ENCODE measurements around the gene APEX2.

DNA sequence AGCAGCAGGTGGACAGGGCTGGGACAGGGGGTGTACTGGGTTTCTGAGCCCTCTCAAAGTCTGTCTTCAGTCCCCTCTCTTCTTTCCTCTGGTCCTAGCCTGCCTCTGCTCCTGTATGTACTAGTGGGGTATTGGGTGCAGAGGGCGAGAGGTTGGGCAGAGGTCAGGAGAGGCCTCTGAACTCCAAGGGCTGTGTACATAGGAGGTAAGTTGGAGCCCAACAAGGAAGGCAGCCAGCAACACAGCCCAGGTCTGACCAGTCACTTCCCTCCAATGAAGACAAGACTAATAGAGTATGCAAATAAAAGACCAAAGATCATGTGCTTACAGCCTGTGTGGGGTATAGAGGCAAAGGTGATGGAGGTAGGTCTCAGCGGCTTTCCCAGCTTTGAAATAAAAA is 6.1 kb upstream of the APEX2 start, which contains the start of gene PFKFB1:
- no peak for TF ChIP-seq EZH2 (IDR thresholded peaks at IDR 0.05; ENCODE audit: borderline replicate concordance, low read length)
- TF ChIP-seq, protein P1, sequence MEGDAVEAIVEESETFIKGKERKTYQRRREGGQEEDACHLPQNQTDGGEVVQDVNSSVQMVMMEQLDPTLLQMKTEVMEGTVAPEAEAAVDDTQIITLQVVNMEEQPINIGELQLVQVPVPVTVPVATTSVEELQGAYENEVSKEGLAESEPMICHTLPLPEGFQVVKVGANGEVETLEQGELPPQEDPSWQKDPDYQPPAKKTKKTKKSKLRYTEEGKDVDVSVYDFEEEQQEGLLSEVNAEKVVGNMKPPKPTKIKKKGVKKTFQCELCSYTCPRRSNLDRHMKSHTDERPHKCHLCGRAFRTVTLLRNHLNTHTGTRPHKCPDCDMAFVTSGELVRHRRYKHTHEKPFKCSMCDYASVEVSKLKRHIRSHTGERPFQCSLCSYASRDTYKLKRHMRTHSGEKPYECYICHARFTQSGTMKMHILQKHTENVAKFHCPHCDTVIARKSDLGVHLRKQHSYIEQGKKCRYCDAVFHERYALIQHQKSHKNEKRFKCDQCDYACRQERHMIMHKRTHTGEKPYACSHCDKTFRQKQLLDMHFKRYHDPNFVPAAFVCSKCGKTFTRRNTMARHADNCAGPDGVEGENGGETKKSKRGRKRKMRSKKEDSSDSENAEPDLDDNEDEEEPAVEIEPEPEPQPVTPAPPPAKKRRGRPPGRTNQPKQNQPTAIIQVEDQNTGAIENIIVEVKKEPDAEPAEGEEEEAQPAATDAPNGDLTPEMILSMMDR (IDR thresholded peaks at IDR 0.05; ENCODE audit: low read length), result no peak

Data from OCI-LY1 (cell line).